ENCODE results near the gene PGLYRP3.
"Not testable (repeated sequence)": the region's sequence is repeated elsewhere in the genome, so short reads cannot be mapped to it uniquely, and the experiment has no call there.

PGLYRP3 gene

GRCh38 chr1:153337980-153338853, 25.5 kb upstream of the PGLYRP3 start:
- no peak overlapping the region for H2AFZ ChIP-seq (ENCODE audit: low read length, unreplicated experiment)
- no peak overlapping the region for H3K4me3 ChIP-seq (ENCODE audit: low read depth, low read length)
- H3K27ac ChIP-seq (ENCODE audit: low read depth, low read length) = no peak overlapping the region
- H3K27me3 ChIP-seq (ENCODE audit: insufficient read depth, low read length) = peaks cover 38% of the 10 kb centered on the region
- H3K79me2 ChIP-seq (ENCODE audit: control insufficient read depth, insufficient read depth, low read length, unreplicated experiment) = no peaks in the 10 kb centered on the region
- no peaks in the 10 kb centered on the region for H3K36me3 ChIP-seq (ENCODE audit: insufficient read depth, low read length)
- no peaks in the 10 kb centered on the region for H3K4me1 ChIP-seq (ENCODE audit: control insufficient read depth, insufficient read depth, low read length, unreplicated experiment)

- Histone ChIP-seq H3K36me3 (ENCODE audit: insufficient read depth, low read length) (no peaks in the 10 kb centered on the region), H2AFZ (ENCODE audit: low read length, unreplicated experiment) (no peak overlapping the region), H3K27me3 (ENCODE audit: insufficient read depth, low read length) (peaks cover 22% of the 10 kb centered on the region), H3K4me1 (ENCODE audit: control insufficient read depth, insufficient read depth, low read length, unreplicated experiment) (no peaks in the 10 kb centered on the region), H3K79me2 (ENCODE audit: control insufficient read depth, insufficient read depth, low read length, unreplicated experiment) (no peaks in the 10 kb centered on the region), H3K4me3 (ENCODE audit: low read depth, low read length) (no peak overlapping the region), H3K27ac (ENCODE audit: low read depth, low read length) (no peak overlapping the region)
Observed at GRCh38 chr1:153336650-153337049, 23.9 kb upstream of the PGLYRP3 start.

- Histone ChIP-seq H3K27ac (ENCODE audit: low read depth, low read length) (no peak overlapping the region), H2AFZ (ENCODE audit: low read length, unreplicated experiment) (no peak overlapping the region), H3K36me3 (ENCODE audit: insufficient read depth, low read length) (no peaks in the 10 kb centered on the region), H3K4me3 (ENCODE audit: low read depth, low read length) (no peak overlapping the region), H3K27me3 (ENCODE audit: insufficient read depth, low read length) (peaks cover 8% of the 10 kb centered on the region; the same call in 1 of the 2 replicates), H3K79me2 (ENCODE audit: control insufficient read depth, insufficient read depth, low read length, unreplicated experiment) (no peaks in the 10 kb centered on the region), H3K4me1 (ENCODE audit: control insufficient read depth, insufficient read depth, low read length, unreplicated experiment) (no peaks in the 10 kb centered on the region)
Observed at GRCh38 chr1:153333902-153334301, 21.1 kb upstream of the PGLYRP3 start.

- H2AFZ ChIP-seq (ENCODE audit: low read length, unreplicated experiment) = no peak overlapping the region
- H3K27me3 ChIP-seq (ENCODE audit: insufficient read depth, low read length) = no peaks in the 10 kb centered on the region
- no peaks in the 10 kb centered on the region for H3K4me1 ChIP-seq (ENCODE audit: control insufficient read depth, insufficient read depth, low read length, unreplicated experiment)
- H3K27ac ChIP-seq (ENCODE audit: low read depth, low read length) = no peak overlapping the region
- no peaks in the 10 kb centered on the region for H3K79me2 ChIP-seq (ENCODE audit: control insufficient read depth, insufficient read depth, low read length, unreplicated experiment)
- no peaks in the 10 kb centered on the region for H3K36me3 ChIP-seq (ENCODE audit: insufficient read depth, low read length)
- no peak overlapping the region for H3K4me3 ChIP-seq (ENCODE audit: low read depth, low read length)
Observed at GRCh38 chr1:153324912-153325311, 12.2 kb upstream of the PGLYRP3 start.

- Histone ChIP-seq H3K4me3 (ENCODE audit: low read depth, low read length) (no peak overlapping the region), H3K36me3 (ENCODE audit: insufficient read depth, low read length) (no peaks in the 10 kb centered on the region)
Observed at GRCh38 chr1:153322568-153322967, 9.8 kb upstream of the PGLYRP3 start.

GRCh38 chr1:153318145-153318544, 5.4 kb upstream of the PGLYRP3 start:
- H3K4me1 ChIP-seq (ENCODE audit: control insufficient read depth, insufficient read depth, low read length, unreplicated experiment); H3K36me3 ChIP-seq (ENCODE audit: insufficient read depth, low read length); H2AFZ ChIP-seq (ENCODE audit: low read length, unreplicated experiment); H3K27me3 ChIP-seq (ENCODE audit: insufficient read depth, low read length); H3K4me3 ChIP-seq (ENCODE audit: low read depth, low read length); H3K79me2 ChIP-seq (ENCODE audit: control insufficient read depth, insufficient read depth, low read length, unreplicated experiment); H3K27ac ChIP-seq (ENCODE audit: low read depth, low read length): not testable (repeated sequence)

More at GRCh38 chr1:153322568-153322967, 9.8 kb upstream of the PGLYRP3 start:
- H3K27me3 ChIP-seq (ENCODE audit: insufficient read depth, low read length) = no peaks in the 10 kb centered on the region
- H3K27ac ChIP-seq (ENCODE audit: low read depth, low read length) = no peak overlapping the region
- H3K79me2 ChIP-seq (ENCODE audit: control insufficient read depth, insufficient read depth, low read length, unreplicated experiment) = no peaks in the 10 kb centered on the region
- H3K4me1 ChIP-seq (ENCODE audit: control insufficient read depth, insufficient read depth, low read length, unreplicated experiment) = no peaks in the 10 kb centered on the region
- no peak overlapping the region for H2AFZ ChIP-seq (ENCODE audit: low read length, unreplicated experiment)

GRCh38 chr1:153316013-153316412, 3.3 kb upstream of the PGLYRP3 start:
- not testable (repeated sequence) for H3K27me3 ChIP-seq (ENCODE audit: insufficient read depth, low read length); H3K4me1 ChIP-seq (ENCODE audit: control insufficient read depth, insufficient read depth, low read length, unreplicated experiment); H3K27ac ChIP-seq (ENCODE audit: low read depth, low read length); H3K4me3 ChIP-seq (ENCODE audit: low read depth, low read length); H2AFZ ChIP-seq (ENCODE audit: low read length, unreplicated experiment); H3K79me2 ChIP-seq (ENCODE audit: control insufficient read depth, insufficient read depth, low read length, unreplicated experiment); H3K36me3 ChIP-seq (ENCODE audit: insufficient read depth, low read length)

- H3K4me1 ChIP-seq (ENCODE audit: control insufficient read depth, insufficient read depth, low read length, unreplicated experiment); H2AFZ ChIP-seq (ENCODE audit: low read length, unreplicated experiment); H3K36me3 ChIP-seq (ENCODE audit: insufficient read depth, low read length); H3K27ac ChIP-seq (ENCODE audit: low read depth, low read length); H3K27me3 ChIP-seq (ENCODE audit: insufficient read depth, low read length); H3K4me3 ChIP-seq (ENCODE audit: low read depth, low read length); H3K79me2 ChIP-seq (ENCODE audit: control insufficient read depth, insufficient read depth, low read length, unreplicated experiment): not testable (repeated sequence)
Observed at GRCh38 chr1:153314388-153314787, 1.6 kb upstream of the PGLYRP3 start.

GRCh38 chr1:153313288-153313687, 536 bp upstream of the PGLYRP3 start:
- Histone ChIP-seq H3K27me3 (ENCODE audit: insufficient read depth, low read length) (no peaks in the 10 kb centered on the region), H3K27ac (ENCODE audit: low read depth, low read length) (no peak overlapping the region), H3K36me3 (ENCODE audit: insufficient read depth, low read length) (no peaks in the 10 kb centered on the region), H3K4me3 (ENCODE audit: low read depth, low read length) (no peak overlapping the region), H2AFZ (ENCODE audit: low read length, unreplicated experiment) (no peak overlapping the region), H3K4me1 (ENCODE audit: control insufficient read depth, insufficient read depth, low read length, unreplicated experiment) (no peaks in the 10 kb centered on the region), H3K79me2 (ENCODE audit: control insufficient read depth, insufficient read depth, low read length, unreplicated experiment) (no peaks in the 10 kb centered on the region)

GRCh38 chr1:153310526-153310925, 2.2 kb downstream of the PGLYRP3 start:
- Histone ChIP-seq H3K79me2 (ENCODE audit: control insufficient read depth, insufficient read depth, low read length, unreplicated experiment) (no peaks in the 10 kb centered on the region), H3K4me3 (ENCODE audit: low read depth, low read length) (no peak overlapping the region), H3K4me1 (ENCODE audit: control insufficient read depth, insufficient read depth, low read length, unreplicated experiment) (no peaks in the 10 kb centered on the region), H3K27ac (ENCODE audit: low read depth, low read length) (no peak overlapping the region), H2AFZ (ENCODE audit: low read length, unreplicated experiment) (no peak overlapping the region), H3K36me3 (ENCODE audit: insufficient read depth, low read length) (no peaks in the 10 kb centered on the region), H3K27me3 (ENCODE audit: insufficient read depth, low read length) (no peaks in the 10 kb centered on the region)

GRCh38 chr1:153309441-153309840, 3.3 kb downstream of the PGLYRP3 start:
- H3K79me2 ChIP-seq (ENCODE audit: control insufficient read depth, insufficient read depth, low read length, unreplicated experiment) = no peaks in the 10 kb centered on the region
- H3K27ac ChIP-seq (ENCODE audit: low read depth, low read length) = no peak overlapping the region
- H3K4me1 ChIP-seq (ENCODE audit: control insufficient read depth, insufficient read depth, low read length, unreplicated experiment) = no peaks in the 10 kb centered on the region
- no peaks in the 10 kb centered on the region for H3K36me3 ChIP-seq (ENCODE audit: insufficient read depth, low read length)
- H2AFZ ChIP-seq (ENCODE audit: low read length, unreplicated experiment) = no peak overlapping the region
- no peak overlapping the region for H3K4me3 ChIP-seq (ENCODE audit: low read depth, low read length)
- H3K27me3 ChIP-seq (ENCODE audit: insufficient read depth, low read length) = no peaks in the 10 kb centered on the region

Measured in ACC112 (cell line).